Measurements from ENCODE around the gene ARHGAP26.

- TF ChIP-seq SIN3A (IDR thresholded peaks at IDR 0.05; ENCODE audit: borderline replicate concordance, insufficient read depth, low read length) (no peak), POLR2AphosphoS5 (IDR thresholded peaks at IDR 0.05; ENCODE audit: low read depth, low read length) (0 out of 2 replicates have a peak, but pooled peaks have one; percentile 30), TAF1 (IDR thresholded peaks at IDR 0.05; ENCODE audit: borderline replicate concordance, insufficient read depth, low read length) (no peak), REST (IDR thresholded peaks at IDR 0.05; ENCODE audit: insufficient read depth in 1 of 2, low read depth in 2 of 2, low read length in 2 of 2) (peak in 1 of 2 experiments; percentile 62; a peak in 1 of 4 replicates)
Observed at GRCh38 chr5:142874540-142874939, 104.4 kb downstream of the ARHGAP26 start.

Measured in PFSK-1 (cell line).